Measurements from ENCODE around the gene GPATCH8. TPM values are rescaled to one million over a fixed set of nuclear protein-coding genes. Genes with fewer than 3 reads are reported as not detected.
A peak's percentile ranks its signal among the peaks of the same experiment; 100 is the strongest.

Gene GPATCH8
- total RNA-seq, 2 experiments from 2014 or later, result 46.1 to 51.6 TPM

GRCh38 chr17:44363613-44364159 lies 139.5 kb downstream of the GPATCH8 start, which contains the start of gene FAM171A2:
TSS of gene FAM171A2 (minus strand) at chr17:44363853. CDS start at chr17:44363714, 139 bp downstream.
- no peak within 1 kb of the TSS for H3K27ac Mint-ChIP-seq
- H3K9me3 Mint-ChIP-seq (ENCODE audit: low read depth), result no peaks in the 10 kb centered on the region
- ATAC-seq (peak; percentile 95), DNase-seq (peak; percentile 68)
- no peaks in the 10 kb centered on the region for H3K36me3 Mint-ChIP-seq
- peaks cover 51% of the 10 kb centered on the region for H3K27me3 Mint-ChIP-seq
- no peaks in the 10 kb centered on the region for H3K4me1 Mint-ChIP-seq
- CTCF ChIA-PET, result interaction anchor here (0.6 to 2.9 kb wide), 23 partner anchors 9 to 402 kb away, joined by 3 to 45 read pairs (median 4); partner anchors contain the start of gene GRN
- peak within 1 kb of the TSS; percentile 56 for H3K4me3 Mint-ChIP-seq

DNA sequence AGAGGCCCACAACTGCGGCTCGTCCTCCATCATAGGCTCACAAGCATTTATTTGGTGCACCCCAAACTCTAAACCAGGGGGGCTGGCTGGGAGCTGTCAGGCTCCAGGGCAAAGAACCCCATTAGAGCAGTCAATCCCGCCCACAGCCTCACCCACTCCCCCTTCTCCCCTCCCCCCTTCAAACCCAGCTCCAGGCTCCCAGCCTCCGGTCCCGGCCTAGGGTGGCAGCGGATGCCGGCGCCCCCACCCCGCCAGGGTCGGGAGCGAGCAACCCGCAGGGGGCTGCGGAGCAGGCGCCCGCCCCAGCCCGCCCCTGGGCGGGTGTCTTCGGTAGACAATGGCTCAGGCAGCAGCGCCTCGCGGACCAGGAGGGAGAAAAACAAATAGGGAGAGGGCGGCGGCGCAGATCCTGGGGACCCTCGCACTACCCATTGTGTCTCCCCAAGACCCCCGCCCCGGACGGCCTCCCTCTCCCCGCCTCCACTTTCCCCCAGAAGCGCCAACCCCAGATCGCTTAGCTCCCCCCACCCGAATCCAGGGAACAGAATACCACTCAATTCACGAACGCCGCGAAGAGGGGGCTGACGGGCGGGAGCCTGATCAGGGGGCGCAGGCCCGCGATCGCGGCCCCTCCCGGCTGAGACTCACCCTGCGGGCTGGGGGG lies 140.1 kb downstream of the GPATCH8 start:
- ATAC-seq (peak; percentile 43), DNase-seq (no peak)
- Mint-ChIP-seq H3K36me3 (no peaks in the 10 kb centered on the region), H3K4me1 (no peaks in the 10 kb centered on the region), H3K4me3 (peak overlapping the region; percentile 56), H3K9me3 (ENCODE audit: low read depth) (no peaks in the 10 kb centered on the region), H3K27ac (no peak overlapping the region), H3K27me3 (peaks cover 51% of the 10 kb centered on the region)
- CTCF ChIA-PET, result interaction anchor here (0.6 to 2.9 kb wide), 26 partner anchors 9 to 402 kb away, joined by 3 to 45 read pairs (median 4); partner anchors contain the start of gene GRN

GRCh38 chr17:44362459-44362948 lies 140.7 kb downstream of the GPATCH8 start:
- CTCF ChIA-PET, result interaction anchor here (1.0 to 2.9 kb wide), 12 partner anchors 10 to 160 kb away, joined by 3 to 45 read pairs (median 5); partner anchors contain the start of gene GRN
- H3K4me1 Mint-ChIP-seq, result no peaks in the 10 kb centered on the region
- no peaks in the 10 kb centered on the region for H3K36me3 Mint-ChIP-seq
- peaks cover 48% of the 10 kb centered on the region for H3K27me3 Mint-ChIP-seq
- no peaks in the 10 kb centered on the region for H3K9me3 Mint-ChIP-seq (ENCODE audit: low read depth)
- no peak overlapping the region for H3K27ac Mint-ChIP-seq
- DNase-seq, result no peak
- no peak for ATAC-seq
- H3K4me3 Mint-ChIP-seq, result no peak overlapping the region

DNA sequence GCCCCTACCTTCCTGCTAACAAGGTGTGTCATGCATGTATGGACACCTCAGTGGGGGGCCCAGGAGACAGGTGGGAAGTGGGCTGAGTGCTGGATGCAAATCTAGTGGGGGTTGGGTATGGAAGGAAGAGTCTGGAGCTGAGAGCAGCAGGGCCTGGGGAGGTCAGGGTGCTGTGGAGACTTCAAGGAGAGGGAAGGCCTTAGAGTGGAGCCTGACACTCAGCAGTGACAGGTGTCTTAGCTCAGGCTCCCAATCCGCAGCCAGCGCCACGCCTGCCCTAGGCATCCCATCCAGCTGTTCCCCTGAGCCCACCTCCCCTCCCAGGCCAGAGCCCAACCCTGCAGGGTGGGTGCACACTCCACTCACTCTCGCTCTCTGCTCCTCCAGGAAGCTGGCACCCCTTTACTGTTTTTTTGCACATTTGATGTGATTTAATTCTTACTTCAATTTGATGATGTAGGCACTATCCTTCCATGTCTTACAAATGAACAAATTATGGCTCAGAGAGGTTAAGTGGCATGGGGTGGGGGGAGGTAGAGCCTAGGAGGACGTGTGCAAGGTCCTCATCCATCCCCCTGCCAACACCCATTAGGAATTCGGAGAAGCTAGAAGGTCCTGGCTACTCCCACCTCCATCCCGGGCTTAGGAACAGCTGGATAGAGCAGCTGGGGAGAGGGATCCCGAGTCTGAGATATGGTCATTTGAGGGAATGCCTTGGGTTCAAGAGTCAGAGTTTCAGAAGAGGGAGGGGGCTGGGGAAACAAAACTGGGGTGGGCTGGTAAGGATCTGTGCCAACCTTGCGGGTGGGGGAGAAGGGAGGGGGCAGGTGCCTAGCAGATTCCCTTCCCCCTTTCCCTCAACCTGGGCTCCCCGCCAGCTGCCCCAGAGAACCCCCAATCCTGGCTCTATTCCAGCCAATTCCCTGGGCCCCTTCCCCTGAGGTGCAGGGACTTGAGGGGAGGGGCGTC lies 141.6 kb downstream of the GPATCH8 start:
- no peak overlapping the region for H3K4me3 Mint-ChIP-seq
- H3K27ac Mint-ChIP-seq, result no peak overlapping the region
- CTCF ChIA-PET, result interaction anchor here (1.2 kb wide), 1 partner anchor 16 kb away, joined by 5 read pairs; the partner anchor contains the start of gene GRN
- ATAC-seq (no peak), DNase-seq (no peak)
- H3K4me1 Mint-ChIP-seq, result no peaks in the 10 kb centered on the region
- H3K9me3 Mint-ChIP-seq (ENCODE audit: low read depth), result no peaks in the 10 kb centered on the region
- peaks cover 39% of the 10 kb centered on the region for H3K27me3 Mint-ChIP-seq
- no peaks in the 10 kb centered on the region for H3K36me3 Mint-ChIP-seq

- H3K27ac Mint-ChIP-seq, result no peak overlapping the region
- DNase-seq (no peak), ATAC-seq (no peak)
- peaks cover 31% of the 10 kb centered on the region for H3K27me3 Mint-ChIP-seq
- H3K36me3 Mint-ChIP-seq, result no peaks in the 10 kb centered on the region
- no peak overlapping the region for H3K4me3 Mint-ChIP-seq
- CTCF ChIA-PET, result interaction anchor here (1.2 kb wide), 1 partner anchor 15 kb away, joined by 5 read pairs; the partner anchor contains the start of gene GRN
- no peaks in the 10 kb centered on the region for H3K4me1 Mint-ChIP-seq
- H3K9me3 Mint-ChIP-seq (ENCODE audit: low read depth), result no peaks in the 10 kb centered on the region
Measured at GRCh38 chr17:44360826-44361225, 142.4 kb downstream of the GPATCH8 start.

- no peak overlapping the region for H3K27ac Mint-ChIP-seq
- H3K4me3 Mint-ChIP-seq, result no peak overlapping the region
Measured at GRCh38 chr17:44360144-44360533, 143.1 kb downstream of the GPATCH8 start.

DNA sequence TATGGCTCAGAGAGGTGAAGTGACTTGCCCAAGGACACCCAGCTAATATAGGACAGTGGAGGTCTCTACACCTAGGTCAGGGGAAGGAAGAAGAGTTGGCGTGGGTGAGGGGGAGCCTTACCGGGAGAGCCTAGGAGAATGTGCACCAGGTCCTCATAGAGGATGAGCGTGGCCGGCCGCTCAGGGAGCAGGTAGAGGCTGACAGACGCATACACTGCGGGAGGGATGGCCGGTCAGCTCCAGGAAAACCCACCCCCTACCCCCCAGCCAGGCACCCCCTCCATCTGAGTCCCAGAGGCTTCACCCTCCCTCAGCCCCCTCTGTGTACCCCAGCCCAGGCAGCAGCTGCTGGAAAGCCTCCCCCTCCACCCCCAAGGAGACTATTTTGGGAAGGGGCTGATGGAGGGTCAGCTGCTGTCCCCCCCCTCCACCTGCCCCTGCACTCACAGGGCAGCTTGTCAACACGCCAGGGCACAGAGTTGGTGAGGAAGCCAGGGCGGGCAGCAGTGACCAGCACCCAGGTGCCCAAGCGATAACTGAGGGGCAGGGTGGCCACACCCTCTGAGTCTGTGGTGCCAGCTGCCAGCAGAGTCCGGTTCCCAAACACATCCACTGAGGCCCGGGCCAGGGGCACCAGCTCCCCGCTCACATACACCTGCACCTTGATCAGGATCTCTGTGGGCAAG lies 143.6 kb downstream of the GPATCH8 start:
- no peak overlapping the region for H3K4me3 Mint-ChIP-seq
- CTCF ChIA-PET, result interaction anchor here (0.5 to 1.5 kb wide), 5 partner anchors 9 to 149 kb away, joined by 3 to 5 read pairs (median 4); partner anchors contain the start of gene GRN
- H3K27me3 Mint-ChIP-seq, result peaks cover 26% of the 10 kb centered on the region
- ATAC-seq, result no peak
- no peak for DNase-seq
- no peaks in the 10 kb centered on the region for H3K4me1 Mint-ChIP-seq
- H3K36me3 Mint-ChIP-seq, result no peaks in the 10 kb centered on the region
- no peak overlapping the region for H3K27ac Mint-ChIP-seq
- no peaks in the 10 kb centered on the region for H3K9me3 Mint-ChIP-seq (ENCODE audit: low read depth)

More at GRCh38 chr17:44360144-44360533, 143.1 kb downstream of the GPATCH8 start:
- Mint-ChIP-seq H3K36me3 (no peaks in the 10 kb centered on the region), H3K4me1 (no peaks in the 10 kb centered on the region), H3K9me3 (ENCODE audit: low read depth) (no peaks in the 10 kb centered on the region), H3K27me3 (peaks cover 29% of the 10 kb centered on the region)
- DNase-seq (no peak), ATAC-seq (no peak)
- CTCF ChIA-PET, result interaction anchor here (0.7 to 1.5 kb wide), 3 partner anchors 10 to 150 kb away, joined by 3 to 5 read pairs (median 4); partner anchors contain the start of gene GRN

DNA sequence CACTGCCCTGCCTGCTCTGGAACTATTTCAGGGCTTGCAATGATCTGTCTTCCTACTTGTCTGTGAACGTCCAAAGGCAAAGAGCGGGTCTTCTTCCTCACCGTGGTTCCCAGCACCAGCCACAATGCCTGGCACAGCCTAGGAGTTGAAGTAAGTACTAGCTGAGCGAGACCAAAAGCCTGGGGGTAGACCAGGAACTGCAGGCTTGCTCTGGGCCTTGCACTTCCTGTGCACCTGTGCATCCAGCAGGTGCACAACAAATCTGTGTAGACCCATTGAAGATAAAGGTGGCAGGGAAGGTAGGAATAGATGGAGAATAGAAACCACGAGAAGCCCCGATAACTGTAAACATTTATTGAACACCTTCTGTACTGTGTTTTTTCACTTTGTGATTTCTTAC lies 144.2 kb downstream of the GPATCH8 start:
- Mint-ChIP-seq H3K4me1 (peaks cover 1% of the 10 kb centered on the region), H3K36me3 (no peaks in the 10 kb centered on the region), H3K27me3 (peaks cover 21% of the 10 kb centered on the region), H3K4me3 (no peak overlapping the region), H3K27ac (no peak overlapping the region), H3K9me3 (ENCODE audit: low read depth) (no peaks in the 10 kb centered on the region)
- no peak for ATAC-seq
- CTCF ChIA-PET, result interaction anchor here (0.5 to 1.5 kb wide), 3 partner anchors 14 to 149 kb away, joined by 3 to 5 read pairs (median 4); partner anchors contain the start of gene GRN
- no peak for DNase-seq

GRCh38 chr17:44358066-44358465 lies 145.1 kb downstream of the GPATCH8 start:
- peaks cover 23% of the 10 kb centered on the region for H3K27me3 Mint-ChIP-seq
- ATAC-seq, result no peak
- no peak overlapping the region for H3K27ac Mint-ChIP-seq
- H3K9me3 Mint-ChIP-seq (ENCODE audit: low read depth), result no peaks in the 10 kb centered on the region
- CTCF ChIA-PET, result interaction anchor here (0.9 kb wide), 1 partner anchor 148 kb away, joined by 3 read pairs; no protein-coding TSS in a partner anchor
- H3K4me3 Mint-ChIP-seq, result no peak overlapping the region
- DNase-seq, result no peak
- H3K4me1 Mint-ChIP-seq, result peaks cover 2% of the 10 kb centered on the region
- no peaks in the 10 kb centered on the region for H3K36me3 Mint-ChIP-seq

DNA sequence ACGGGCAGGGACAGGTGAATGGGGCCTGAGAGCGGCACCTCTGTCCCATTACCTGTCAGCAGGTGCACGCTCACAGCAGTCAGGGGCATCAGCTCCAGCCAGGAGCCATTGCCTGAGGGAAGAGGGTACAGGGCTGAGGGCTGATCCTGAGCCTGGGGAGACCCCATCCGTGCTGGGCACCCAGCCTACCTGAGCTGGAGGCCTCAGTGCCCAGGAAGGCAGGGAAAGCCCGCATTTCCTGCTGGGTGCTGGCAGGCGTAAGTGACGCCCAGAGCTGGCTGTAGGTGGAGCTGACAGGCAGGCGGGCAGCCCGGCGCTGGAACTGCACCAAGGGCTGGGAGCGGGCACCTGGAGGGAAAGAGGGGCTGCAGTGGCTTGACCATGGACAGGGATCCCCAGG lies 147.0 kb downstream of the GPATCH8 start:
- ATAC-seq, result no peak
- DNase-seq, result no peak
- Mint-ChIP-seq H3K27me3 (peaks cover 22% of the 10 kb centered on the region), H3K9me3 (ENCODE audit: low read depth) (no peaks in the 10 kb centered on the region), H3K36me3 (peaks cover 5% of the 10 kb centered on the region), H3K4me1 (peaks cover 4% of the 10 kb centered on the region), H3K27ac (no peak overlapping the region), H3K4me3 (no peak overlapping the region)
- CTCF ChIA-PET, result interaction anchor here (1.2 to 3.4 kb wide), 4 partner anchors 11 to 146 kb away, joined by 3 to 23 read pairs (median 4); partner anchors contain the start of gene GRN

- Mint-ChIP-seq H3K36me3 (peaks cover 5% of the 10 kb centered on the region), H3K4me1 (peaks cover 5% of the 10 kb centered on the region), H3K27me3 (peaks cover 20% of the 10 kb centered on the region), H3K4me3 (no peak overlapping the region), H3K27ac (no peak overlapping the region), H3K9me3 (ENCODE audit: low read depth) (no peaks in the 10 kb centered on the region)
- DNase-seq (no peak), ATAC-seq (no peak)
- CTCF ChIA-PET, result interaction anchor here (1.1 to 6.2 kb wide), 7 partner anchors 8 to 146 kb away, joined by 3 to 45 read pairs (median 4); partner anchors contain the start of genes FAM171A2 and GRN
Measured at GRCh38 chr17:44355642-44356099, 147.5 kb downstream of the GPATCH8 start.
